Esophagus (tissue), 2 donors: ENCODE measurements around the gene KIF13A. TPM values are rescaled to one million over a fixed set of nuclear protein-coding genes. Genes with fewer than 3 reads are reported as not detected.

Experiments
- H3K27ac ChIP-seq, 2 donors: one replicate each; pipeline ENCODE4 v1.5.1; 2013; ENCODE audit warnings: low read depth in 2 of 2, mild to moderate bottlenecking in 2 of 2, inconsistent platforms in 1 of 2, low read length in 1 of 2, moderate library complexity in 1 of 2
- H3K27me3 ChIP-seq, 2 donors: one replicate each; pipeline ENCODE4 v1.6.1; 2013; ENCODE audit warnings: low read length in 2 of 2, control low read depth in 1 of 2, mild to moderate bottlenecking in 1 of 2; ENCODE audit not compliant: insufficient read depth in 2 of 2, control insufficient read depth in 1 of 2
- H3K36me3 ChIP-seq, 2 donors: one replicate each; pipeline ENCODE4 v1.6.1; 2013; ENCODE audit warnings: low read length in 1 of 2; ENCODE audit not compliant: control insufficient read depth in 2 of 2, insufficient read depth in 2 of 2
- H3K4me1 ChIP-seq, 2 donors: one replicate each; pipeline ENCODE4 v1.6.1; 2013; ENCODE audit warnings: low read length in 1 of 2; ENCODE audit not compliant: control insufficient read depth in 2 of 2, insufficient read depth in 2 of 2
- H3K4me3 ChIP-seq, 2 donors: one replicate each; pipeline ENCODE4 v1.5.1; 2013; ENCODE audit warnings: low read length in 2 of 2, mild to moderate bottlenecking in 2 of 2, low read depth in 1 of 2, moderate library complexity in 1 of 2
- H3K9me3 ChIP-seq, 2 donors: one replicate each; pipeline ENCODE4 v1.6.1; 2013; ENCODE audit warnings: mild to moderate bottlenecking in 2 of 2, low read depth in 1 of 2, low read length in 1 of 2, moderate library complexity in 1 of 2; ENCODE audit not compliant: control insufficient read depth in 2 of 2, insufficient read depth in 1 of 2
- WGBS, 2 donors: extraction: QIAGEN DNeasy Blood & Tissue Kit; methylation state at CpG; one replicate each; pipeline ENCODE4 v1.1.7; 2013; 5-methylcytosine and 5-hydroxymethylcytosine counted together
- polyA plus RNA-seq, 2 donors: library from polyadenylated mRNA; stranded (reverse); fragments of 200-250 nt; gene quantifications; one replicate each; pipeline ENCODE4 v1.2.3, GENCODE V29; 2013
- donor health status: healthy with polysubstance abuse.
- donor health status: Bipolar disorder and iron deficiency.

KIF13A gene
- polyA plus RNA-seq, 2 donors: 7.7 to 11.5 TPM

DNA sequence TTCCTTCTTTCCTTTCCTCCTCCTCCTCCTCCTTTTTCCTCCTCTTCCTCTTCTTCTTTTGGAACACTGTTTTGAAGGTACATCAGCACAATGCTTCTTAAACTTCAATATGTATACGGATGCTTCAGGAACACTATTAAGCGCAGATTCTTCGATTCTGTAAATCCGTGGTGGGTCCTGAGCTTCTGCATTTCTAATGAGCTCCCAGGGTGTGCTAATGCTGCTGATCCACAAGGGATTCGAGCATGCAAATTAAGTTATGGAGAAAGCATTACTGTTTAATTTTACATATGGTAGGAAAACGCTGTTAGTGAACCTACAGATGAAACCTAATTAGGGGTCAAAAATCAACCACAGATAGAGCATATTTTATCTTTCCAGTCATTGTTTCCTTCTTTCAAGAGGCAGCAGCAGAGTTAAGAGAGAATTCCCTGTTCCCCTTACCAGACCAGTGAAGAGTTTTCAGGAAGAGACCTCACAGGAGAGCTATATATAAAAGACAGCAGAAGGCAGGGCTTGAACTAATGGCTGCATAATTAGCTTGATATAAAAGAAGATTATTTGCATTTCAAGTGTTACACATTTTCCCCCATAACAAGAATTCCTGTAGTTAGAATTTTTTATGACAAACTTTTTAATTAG, 47.2 kb downstream of the KIF13A start:
- Histone ChIP-seq H3K4me3 (no peak overlapping the region), H3K4me1 (peaks cover 0 to under 1% of the 10 kb centered on the region in 2 donors), H3K27ac (no peak overlapping the region), H3K27me3 (no peaks in the 10 kb centered on the region), H3K9me3 (no peaks in the 10 kb centered on the region), H3K36me3 (no peaks in the 10 kb centered on the region)
- WGBS, 2 donors: 84 to 89% methylated on average over 6 of the region's 6 CpGs

- 95 to 96% methylated on average over 2 of the region's 2 CpGs for WGBS, 2 donors
These were observed 48.5 kb downstream of the KIF13A start for GRCh38 chr6:17938901-17939300.

GRCh38 chr6:17935188-17936149, 52.0 kb downstream of the KIF13A start:
- no peak overlapping the region for H3K4me3 ChIP-seq
- no peaks in the 10 kb centered on the region for H3K36me3 ChIP-seq
- no peaks in the 10 kb centered on the region for H3K9me3 ChIP-seq
- 63 to 70% methylated on average over 5 of the region's 5 CpGs for WGBS, 2 donors
- no peak overlapping the region for H3K27ac ChIP-seq
- no peaks in the 10 kb centered on the region for H3K27me3 ChIP-seq
- H3K4me1 ChIP-seq: peaks cover 0 to 3% of the 10 kb centered on the region in 2 donors

More at GRCh38 chr6:17938901-17939300, 48.5 kb downstream of the KIF13A start:
- Histone ChIP-seq H3K4me1 (peaks cover 0 to 3% of the 10 kb centered on the region in 2 donors), H3K36me3 (no peaks in the 10 kb centered on the region), H3K4me3 (no peak overlapping the region), H3K9me3 (no peaks in the 10 kb centered on the region), H3K27me3 (no peaks in the 10 kb centered on the region), H3K27ac (no peak overlapping the region)

- WGBS, 2 donors: 59 to 60% methylated on average over 4 of the region's 4 CpGs
- Histone ChIP-seq H3K27me3 (no peaks in the 10 kb centered on the region), H3K4me3 (no peak overlapping the region), H3K27ac (no peak overlapping the region), H3K9me3 (no peaks in the 10 kb centered on the region), H3K4me1 (peaks cover 3 to 4% of the 10 kb centered on the region in 2 donors), H3K36me3 (no peaks in the 10 kb centered on the region)
These were observed 53.7 kb downstream of the KIF13A start for GRCh38 chr6:17933716-17934115.

GRCh38 chr6:17932330-17932852, 55.0 kb downstream of the KIF13A start:
- no peak overlapping the region for H3K4me3 ChIP-seq
- H3K36me3 ChIP-seq: no peaks in the 10 kb centered on the region
- no peaks in the 10 kb centered on the region for H3K27me3 ChIP-seq
- peaks cover 3 to 4% of the 10 kb centered on the region in 2 donors for H3K4me1 ChIP-seq
- H3K9me3 ChIP-seq: no peaks in the 10 kb centered on the region
- peak overlapping the region; percentile 58 to 65 for H3K27ac ChIP-seq
- WGBS, 2 donors: 31 to 36% methylated on average over 5 of the region's 5 CpGs

GRCh38 chr6:17931227-17931626, 56.2 kb downstream of the KIF13A start:
- no peaks in the 10 kb centered on the region for H3K9me3 ChIP-seq
- no peaks in the 10 kb centered on the region for H3K36me3 ChIP-seq
- no peaks in the 10 kb centered on the region for H3K27me3 ChIP-seq
- no peak overlapping the region for H3K4me3 ChIP-seq
- H3K4me1 ChIP-seq: peaks cover 3 to 4% of the 10 kb centered on the region in 2 donors
- no peak overlapping the region for H3K27ac ChIP-seq

GRCh38 chr6:17930321-17930993, 57.0 kb downstream of the KIF13A start:
- Histone ChIP-seq H3K4me3 (no peak overlapping the region), H3K27ac (no peak overlapping the region), H3K27me3 (no peaks in the 10 kb centered on the region), H3K4me1 (peaks cover 3 to 4% of the 10 kb centered on the region in 2 donors), H3K9me3 (no peaks in the 10 kb centered on the region), H3K36me3 (no peaks in the 10 kb centered on the region)
- 50 to 63% methylated on average over 5 of the region's 5 CpGs for WGBS, 2 donors

DNA sequence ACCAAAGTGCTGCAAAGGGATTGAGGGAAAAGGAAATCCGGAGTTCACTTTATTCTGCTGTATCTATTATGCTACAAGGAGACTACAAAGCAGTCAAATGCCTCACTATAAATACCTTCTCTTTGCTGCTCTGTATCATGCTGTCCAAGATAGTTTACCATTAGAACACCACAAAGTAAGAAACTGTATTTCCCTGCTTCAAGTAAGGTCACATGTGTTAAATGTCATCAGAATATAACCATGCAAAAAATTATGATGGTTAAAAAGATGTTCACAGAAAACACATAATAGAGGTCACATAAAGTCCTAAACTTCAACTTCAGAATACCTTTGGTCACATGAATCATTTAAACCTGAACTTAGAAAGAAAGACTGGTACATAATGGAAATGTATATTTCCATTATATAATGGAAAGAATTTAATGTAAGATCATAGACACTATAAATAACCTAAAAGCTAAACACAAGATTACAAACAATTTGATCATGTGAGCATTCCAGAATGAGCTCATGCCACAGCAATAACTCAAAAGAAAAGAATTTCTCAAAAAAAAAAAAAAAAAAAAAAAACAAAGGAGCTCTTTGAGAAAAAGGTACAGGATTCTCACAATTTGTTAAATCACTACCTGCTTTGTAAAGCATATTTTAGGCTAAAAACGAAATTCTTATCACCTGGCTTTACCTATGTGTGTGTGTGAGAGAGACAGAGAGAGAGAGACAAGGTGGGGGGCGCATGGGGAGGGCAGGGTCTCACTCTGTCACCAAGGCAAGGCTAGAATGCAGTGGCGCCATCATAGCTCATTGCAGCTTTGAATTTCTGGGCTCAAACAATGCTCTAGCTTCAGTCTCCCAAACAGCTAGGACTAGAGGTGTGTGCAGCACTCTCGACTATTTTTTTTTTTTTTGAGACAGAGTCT, 58.7 kb downstream of the KIF13A start:
- 75% methylated on average over 5 of the region's 5 CpGs for WGBS, 2 donors
- peaks cover 0 to 4% of the 10 kb centered on the region in 2 donors for H3K4me1 ChIP-seq
- H3K27me3 ChIP-seq: no peaks in the 10 kb centered on the region
- H3K36me3 ChIP-seq: no peaks in the 10 kb centered on the region
- no peak overlapping the region for H3K4me3 ChIP-seq
- H3K27ac ChIP-seq: no peak overlapping the region
- no peaks in the 10 kb centered on the region for H3K9me3 ChIP-seq
